ENCODE results near the gene CLDN9.

CLDN9 gene

GRCh38 chr16:3026003-3026378 is 13.3 kb downstream of the CLDN9 start:
- Mint-ChIP-seq H3K9me3 (no peaks in the 10 kb centered on the region), H3K4me1 (ENCODE audit: low read depth) (peaks cover 48% of the 10 kb centered on the region), H3K27me3 (peaks cover 21% of the 10 kb centered on the region), H3K36me3 (ENCODE audit: low read depth) (peaks cover 19% of the 10 kb centered on the region), H3K27ac (no peak overlapping the region), H3K4me3 (no peak overlapping the region)

- H3K27me3 Mint-ChIP-seq, result peaks cover 26% of the 10 kb centered on the region
- no peak overlapping the region for H3K27ac Mint-ChIP-seq
- no peak overlapping the region for H3K4me3 Mint-ChIP-seq
- H3K36me3 Mint-ChIP-seq (ENCODE audit: low read depth), result peaks cover 19% of the 10 kb centered on the region
- H3K9me3 Mint-ChIP-seq, result no peaks in the 10 kb centered on the region
- peaks cover 41% of the 10 kb centered on the region for H3K4me1 Mint-ChIP-seq (ENCODE audit: low read depth)
Observed at GRCh38 chr16:3026609-3027488, 14.1 kb downstream of the CLDN9 start.

GRCh38 chr16:3027489-3027795 is 14.7 kb downstream of the CLDN9 start:
- H3K27ac Mint-ChIP-seq, result no peak overlapping the region
- peaks cover 19% of the 10 kb centered on the region for H3K36me3 Mint-ChIP-seq (ENCODE audit: low read depth)
- no peaks in the 10 kb centered on the region for H3K9me3 Mint-ChIP-seq
- peaks cover 30% of the 10 kb centered on the region for H3K27me3 Mint-ChIP-seq
- no peak overlapping the region for H3K4me3 Mint-ChIP-seq
- H3K4me1 Mint-ChIP-seq (ENCODE audit: low read depth), result peaks cover 35% of the 10 kb centered on the region

GRCh38 chr16:3027983-3028715 is 15.4 kb downstream of the CLDN9 start:
- Mint-ChIP-seq H3K27ac (no peak overlapping the region), H3K4me1 (ENCODE audit: low read depth) (peaks cover 28% of the 10 kb centered on the region), H3K36me3 (ENCODE audit: low read depth) (peaks cover 19% of the 10 kb centered on the region), H3K9me3 (no peaks in the 10 kb centered on the region), H3K4me3 (no peak overlapping the region), H3K27me3 (peaks cover 37% of the 10 kb centered on the region)

GRCh38 chr16:3028716-3029319 is 16.1 kb downstream of the CLDN9 start:
- H3K9me3 Mint-ChIP-seq, result no peaks in the 10 kb centered on the region
- peaks cover 19% of the 10 kb centered on the region for H3K36me3 Mint-ChIP-seq (ENCODE audit: low read depth)
- peak overlapping the region; percentile 59 for H3K4me3 Mint-ChIP-seq
- H3K27me3 Mint-ChIP-seq, result peaks cover 44% of the 10 kb centered on the region
- no peak overlapping the region for H3K27ac Mint-ChIP-seq
- H3K4me1 Mint-ChIP-seq (ENCODE audit: low read depth), result peaks cover 22% of the 10 kb centered on the region

GRCh38 chr16:3029491-3030221 is 16.9 kb downstream of the CLDN9 start:
- Mint-ChIP-seq H3K27ac (no peak overlapping the region), H3K27me3 (peaks cover 50% of the 10 kb centered on the region), H3K36me3 (ENCODE audit: low read depth) (peaks cover 15% of the 10 kb centered on the region), H3K9me3 (no peaks in the 10 kb centered on the region), H3K4me3 (peak overlapping the region; percentile 59), H3K4me1 (ENCODE audit: low read depth) (peaks cover 18% of the 10 kb centered on the region)

- Mint-ChIP-seq H3K27ac (no peak overlapping the region), H3K27me3 (peaks cover 55% of the 10 kb centered on the region), H3K4me3 (peak overlapping the region; percentile 45)
Observed at GRCh38 chr16:3030222-3031212, 17.8 kb downstream of the CLDN9 start.

GRCh38 chr16:3032624-3033023 is 19.9 kb downstream of the CLDN9 start:
- no peaks in the 10 kb centered on the region for H3K36me3 Mint-ChIP-seq (ENCODE audit: low read depth)
- H3K27me3 Mint-ChIP-seq, result peaks cover 68% of the 10 kb centered on the region
- no peak overlapping the region for H3K4me3 Mint-ChIP-seq
- H3K4me1 Mint-ChIP-seq (ENCODE audit: low read depth), result peaks cover 22% of the 10 kb centered on the region
- H3K27ac Mint-ChIP-seq, result no peak overlapping the region
- H3K9me3 Mint-ChIP-seq, result no peaks in the 10 kb centered on the region

More at GRCh38 chr16:3030222-3031212, 17.8 kb downstream of the CLDN9 start:
- peaks cover 15% of the 10 kb centered on the region for H3K36me3 Mint-ChIP-seq (ENCODE audit: low read depth)
- H3K4me1 Mint-ChIP-seq (ENCODE audit: low read depth), result peaks cover 18% of the 10 kb centered on the region
- H3K9me3 Mint-ChIP-seq, result no peaks in the 10 kb centered on the region

GRCh38 chr16:3035289-3035971 is 22.7 kb downstream of the CLDN9 start:
- Mint-ChIP-seq H3K9me3 (no peaks in the 10 kb centered on the region), H3K27me3 (peaks cover 74% of the 10 kb centered on the region), H3K4me3 (no peak overlapping the region), H3K27ac (no peak overlapping the region), H3K36me3 (ENCODE audit: low read depth) (no peaks in the 10 kb centered on the region), H3K4me1 (ENCODE audit: low read depth) (peaks cover 8% of the 10 kb centered on the region)

GRCh38 chr16:3035972-3036725 is 23.4 kb downstream of the CLDN9 start:
- Mint-ChIP-seq H3K27me3 (peaks cover 69% of the 10 kb centered on the region), H3K27ac (no peak overlapping the region), H3K9me3 (no peaks in the 10 kb centered on the region), H3K36me3 (ENCODE audit: low read depth) (no peaks in the 10 kb centered on the region), H3K4me1 (ENCODE audit: low read depth) (peaks cover 8% of the 10 kb centered on the region), H3K4me3 (no peak overlapping the region)

- Mint-ChIP-seq H3K4me1 (ENCODE audit: low read depth) (peaks cover 8% of the 10 kb centered on the region), H3K27ac (no peak within 1 kb of the TSS), H3K36me3 (ENCODE audit: low read depth) (no peaks in the 10 kb centered on the region), H3K27me3 (peaks cover 65% of the 10 kb centered on the region), H3K4me3 (peak within 1 kb of the TSS; percentile 20), H3K9me3 (no peaks in the 10 kb centered on the region)
Observed at GRCh38 chr16:3036726-3037315, 24.1 kb downstream of the CLDN9 start, which contains the start of gene BICDL2. Gene BICDL2, minus strand, starts transcription at chr16:3036944. Its CDS starts 1,448 bp downstream, at chr16:3035496.

GRCh38 chr16:3038256-3038655 is 25.5 kb downstream of the CLDN9 start:
- Mint-ChIP-seq H3K9me3 (no peaks in the 10 kb centered on the region), H3K27ac (no peak overlapping the region), H3K4me1 (ENCODE audit: low read depth) (peaks cover 8% of the 10 kb centered on the region), H3K27me3 (peaks cover 55% of the 10 kb centered on the region), H3K36me3 (ENCODE audit: low read depth) (no peaks in the 10 kb centered on the region), H3K4me3 (no peak overlapping the region)
